Suprapubic skin (tissue), 4 donors: ENCODE measurements around the gene KCNC2.

Experiments used
- EP300 ChIP-seq: sonication (generic); formaldehyde crosslinking; IDR thresholded peaks from one replicate; pipeline ENCODE4 v1.6.1; 2017; ENCODE audit warnings: antibody characterized with exemption
- POLR2A ChIP-seq, 2 donors: fragments of 450-650 bp; IDR thresholded peaks; one replicate each; pipeline ENCODE4 v1.6.1; 2017; ENCODE audit warnings: antibody characterized with exemption in 2 of 2, mild to moderate bottlenecking in 2 of 2, moderate library complexity in 2 of 2
- POLR2AphosphoS5 ChIP-seq, 3 donors: sonication (generic); formaldehyde crosslinking; IDR thresholded peaks; one replicate each; pipeline ENCODE4 v1.6.1; 2017; ENCODE audit warnings: antibody characterized with exemption in 3 of 3
- TF ChIP-seq, protein P1 (sequence below), 2 donors: fragments of 200-600 bp in 1 of 2; fragments of 450-650 bp in 1 of 2; sonication (generic) in 1 of 2; IDR thresholded peaks; one replicate each; pipeline ENCODE4 v1.5.1; 2016 to 2019; ENCODE audit warnings: antibody characterized with exemption in 2 of 2, mild to moderate bottlenecking in 1 of 2, moderate library complexity in 1 of 2

DNA sequence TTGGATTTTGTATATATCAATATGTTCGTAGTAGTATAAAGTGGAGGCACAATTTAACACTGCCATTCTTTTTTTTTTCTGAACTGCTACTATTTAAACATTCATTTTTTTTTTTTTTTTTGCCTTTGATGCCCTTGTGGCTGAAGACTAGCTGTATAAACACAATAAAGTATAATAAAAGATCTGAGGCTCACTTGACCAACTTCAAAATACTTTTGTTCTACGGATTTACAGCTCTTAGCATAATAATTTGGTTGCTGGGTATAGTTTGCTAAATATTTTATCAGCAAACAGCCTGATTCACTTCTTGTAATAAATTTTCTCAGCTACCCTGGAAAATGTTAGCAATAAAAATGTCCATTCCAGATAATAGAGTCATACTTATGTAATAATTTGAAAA lies 128.3 kb downstream of the KCNC2 start:
- TF ChIP-seq, protein P1, sequence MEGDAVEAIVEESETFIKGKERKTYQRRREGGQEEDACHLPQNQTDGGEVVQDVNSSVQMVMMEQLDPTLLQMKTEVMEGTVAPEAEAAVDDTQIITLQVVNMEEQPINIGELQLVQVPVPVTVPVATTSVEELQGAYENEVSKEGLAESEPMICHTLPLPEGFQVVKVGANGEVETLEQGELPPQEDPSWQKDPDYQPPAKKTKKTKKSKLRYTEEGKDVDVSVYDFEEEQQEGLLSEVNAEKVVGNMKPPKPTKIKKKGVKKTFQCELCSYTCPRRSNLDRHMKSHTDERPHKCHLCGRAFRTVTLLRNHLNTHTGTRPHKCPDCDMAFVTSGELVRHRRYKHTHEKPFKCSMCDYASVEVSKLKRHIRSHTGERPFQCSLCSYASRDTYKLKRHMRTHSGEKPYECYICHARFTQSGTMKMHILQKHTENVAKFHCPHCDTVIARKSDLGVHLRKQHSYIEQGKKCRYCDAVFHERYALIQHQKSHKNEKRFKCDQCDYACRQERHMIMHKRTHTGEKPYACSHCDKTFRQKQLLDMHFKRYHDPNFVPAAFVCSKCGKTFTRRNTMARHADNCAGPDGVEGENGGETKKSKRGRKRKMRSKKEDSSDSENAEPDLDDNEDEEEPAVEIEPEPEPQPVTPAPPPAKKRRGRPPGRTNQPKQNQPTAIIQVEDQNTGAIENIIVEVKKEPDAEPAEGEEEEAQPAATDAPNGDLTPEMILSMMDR (IDR thresholded peaks at IDR 0.05), result no peak
- TF ChIP-seq POLR2A (IDR thresholded peaks at IDR 0.05) (no peak), POLR2AphosphoS5 (IDR thresholded peaks at IDR 0.05) (no peak), EP300 (no peak)
